Measurements from ENCODE around the gene CDK6. TPM values are rescaled to one million over a fixed set of nuclear protein-coding genes. Genes with fewer than 3 reads are reported as not detected.
A peak's percentile ranks its signal among the peaks of the same experiment; 100 is the strongest.

CDK6 gene
- total RNA-seq, 6 experiments from 2014 or later: 6.9 to 23.7 (median 17.0) TPM

- Histone ChIP-seq H3K36me3 (no peaks in the 10 kb centered on the region), H3K27ac (no peak overlapping the region), H3K27me3 (no peaks in the 10 kb centered on the region), H3K4me3 (no peak overlapping the region), H3K9me3 (no peaks in the 10 kb centered on the region), H3K4me1 (peaks cover 0 to 11% (median 0%) of the 10 kb centered on the region in 4 donors)
- no peak for TF ChIP-seq POLR2A (IDR thresholded peaks at IDR 0.05)
- TF ChIP-seq CTCF (IDR thresholded peaks at IDR 0.05): no peak
- intact Hi-C loops (cut with DNase I): no loop called here
- ATAC-seq (no peak), DNase-seq (no peak)
- 89% methylated on average over 3 of the region's 3 CpGs for WGBS (ENCODE audit: insufficient coverage, low coverage, low lambda C conversion rate, missing lambda C conversion rate)
Measured at GRCh38 chr7:92594746-92595145, 241.6 kb downstream of the CDK6 start.

GRCh38 chr7:92590711-92591310 is 245.6 kb downstream of the CDK6 start:
- peaks cover 0 to 31% (median 3%) of the 10 kb centered on the region in 4 donors for H3K4me1 ChIP-seq
- TF ChIP-seq POLR2A (IDR thresholded peaks at IDR 0.05): no peak
- TF ChIP-seq CTCF (IDR thresholded peaks at IDR 0.05): no peak
- ATAC-seq (no peak), DNase-seq (peak in 1 of 3 donors; percentile 17)
- no peak overlapping the region for H3K27ac ChIP-seq
- peak overlapping the region; percentile 58 to 86 (median 80) for H3K4me3 ChIP-seq
- intact Hi-C loops (cut with DNase I): no loop called here
- 34% methylated on average over 17 of the region's 19 CpGs for WGBS (ENCODE audit: insufficient coverage, low coverage, low lambda C conversion rate, missing lambda C conversion rate)
- no peaks in the 10 kb centered on the region for H3K9me3 ChIP-seq
- no peaks in the 10 kb centered on the region for H3K36me3 ChIP-seq
- no peaks in the 10 kb centered on the region for H3K27me3 ChIP-seq

DNA sequence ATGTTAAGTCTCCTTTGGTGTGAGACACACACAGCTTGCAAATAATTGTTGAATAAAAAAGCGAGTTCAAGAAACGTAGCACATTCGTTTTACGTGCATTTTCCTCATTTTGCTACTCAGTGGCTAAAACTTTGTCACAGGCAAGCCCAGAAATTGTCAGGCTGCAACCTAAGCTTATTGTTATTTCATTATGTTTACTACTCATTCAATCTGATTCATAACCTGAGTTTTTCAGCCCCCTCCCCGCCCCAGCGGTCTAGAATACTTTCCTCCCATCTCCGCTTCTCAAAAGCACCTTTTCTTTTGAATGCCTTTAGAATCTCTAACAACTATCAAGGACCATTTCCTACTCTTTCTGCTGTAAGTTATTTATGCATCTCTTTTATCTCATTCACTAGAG is 247.3 kb downstream of the CDK6 start:
- intact Hi-C loops (cut with DNase I): no loop called here
- no peak for ATAC-seq
- peaks cover 0 to 40% (median 6%) of the 10 kb centered on the region in 4 donors for H3K4me1 ChIP-seq

GRCh38 chr7:92588561-92588960 is 247.8 kb downstream of the CDK6 start:
- intact Hi-C loops (cut with DNase I): no loop called here
- ATAC-seq (no peak), DNase-seq (no peak)
- peaks cover 0 to 40% (median 6%) of the 10 kb centered on the region in 4 donors for H3K4me1 ChIP-seq
- no peaks in the 10 kb centered on the region for H3K27me3 ChIP-seq
- TF ChIP-seq CTCF (IDR thresholded peaks at IDR 0.05): no peak
- TF ChIP-seq POLR2A (IDR thresholded peaks at IDR 0.05): no peak
- 71% methylated on average over 4 of the region's 9 CpGs for WGBS (ENCODE audit: insufficient coverage, low coverage, low lambda C conversion rate, missing lambda C conversion rate)
- no peak overlapping the region for H3K27ac ChIP-seq
- H3K36me3 ChIP-seq: no peaks in the 10 kb centered on the region
- H3K4me3 ChIP-seq: no peak overlapping the region
- no peaks in the 10 kb centered on the region for H3K9me3 ChIP-seq

More for the DNA sequence above, 247.3 kb downstream of the CDK6 start:
- Histone ChIP-seq H3K4me3 (peak overlapping the region; percentile 58 to 86 (median 80)), H3K27me3 (no peaks in the 10 kb centered on the region), H3K27ac (peak overlapping the region in 1 of 3 donors; percentile 92), H3K9me3 (no peaks in the 10 kb centered on the region), H3K36me3 (no peaks in the 10 kb centered on the region)
- 26% methylated on average over 7 of the region's 7 CpGs for WGBS (ENCODE audit: insufficient coverage, low coverage, low lambda C conversion rate, missing lambda C conversion rate)
- TF ChIP-seq POLR2A (IDR thresholded peaks at IDR 0.05): no peak
- no peak for TF ChIP-seq CTCF (IDR thresholded peaks at IDR 0.05)
- DNase-seq: no peak

All from right lobe of liver (tissue), 6 donors.